Hepatocyte (in vitro differentiated cells): ENCODE results near the gene DCTN2. TPM values are rescaled to one million over a fixed set of nuclear protein-coding genes. Genes with fewer than 3 reads are reported as not detected.

ENCODE experiments used
- DNase-seq: peaks from one replicate; pipeline ENCODE4 v3.0.0-alpha.2; 2016; ENCODE audit warnings: low spot score
- H2AFZ ChIP-seq: fragments of 200-600 bp; sonication (generic); 2 replicates; pipeline ENCODE4 v1.6.0; 2016; ENCODE audit warnings: antibody characterized with exemption, mild to moderate bottlenecking
- H3K27ac ChIP-seq: fragments of 200-600 bp; sonication (generic); 2 replicates; pipeline ENCODE4 v1.5.1; 2016; ENCODE audit warnings: mild to moderate bottlenecking
- H3K27me3 ChIP-seq: fragments of 200-600 bp; sonication (generic); 2 replicates; pipeline ENCODE4 v1.6.1; 2016
- H3K36me3 ChIP-seq: fragments of 200-600 bp; sonication (generic); replicated peaks from 2 replicates; pipeline ENCODE4 v1.5.1; 2016; ENCODE audit warnings: low read depth; ENCODE audit not compliant: insufficient read depth
- H3K4me1 ChIP-seq: fragments of 200-600 bp; sonication (generic); 2 replicates; pipeline ENCODE4 v1.5.1; 2016; ENCODE audit warnings: mild to moderate bottlenecking, moderate library complexity; ENCODE audit not compliant: insufficient read depth
- H3K4me2 ChIP-seq: fragments of 200-600 bp; sonication (generic); 2 replicates; pipeline ENCODE4 v1.6.0; 2016
- H3K4me3 ChIP-seq: fragments of 200-600 bp; sonication (generic); 2 replicates; pipeline ENCODE4 v1.5.1; 2016; ENCODE audit warnings: mild to moderate bottlenecking
- H3K79me2 ChIP-seq: fragments of 200-600 bp; sonication (generic); 2 replicates; pipeline ENCODE4 v1.6.0; 2017; ENCODE audit warnings: mild to moderate bottlenecking
- H3K9me2 ChIP-seq: fragments of 200-600 bp; sonication (generic); replicated peaks from 2 replicates; pipeline ENCODE4 v1.6.0; 2017; ENCODE audit warnings: mild to moderate bottlenecking; ENCODE audit not compliant: insufficient read depth
- H3K9me3 ChIP-seq: fragments of 200-600 bp; sonication (generic); 2 replicates; pipeline ENCODE4 v1.5.1; 2016; ENCODE audit warnings: low read depth, mild to moderate bottlenecking
- H4K20me1 ChIP-seq: fragments of 200-600 bp; sonication (generic); 2 replicates; pipeline ENCODE4 v1.6.0; 2016; ENCODE audit warnings: mild to moderate bottlenecking; ENCODE audit not compliant: insufficient read depth, poor library complexity, severe bottlenecking
- CTCF ChIP-seq: fragments of 200-600 bp; sonication (generic); IDR thresholded peaks from 2 replicates; pipeline ENCODE4 v1.5.1; 2016; ENCODE audit warnings: antibody characterized with exemption, mild to moderate bottlenecking; ENCODE audit not compliant: poor library complexity
- EZH2 ChIP-seq: fragments of 200-600 bp; sonication (generic); IDR thresholded peaks from 2 replicates; pipeline ENCODE4 v1.6.1; 2016; ENCODE audit warnings: antibody characterized with exemption, mild to moderate bottlenecking, borderline replicate concordance
- EZH2phosphoT487 ChIP-seq: fragments of 200-600 bp; sonication (generic); IDR thresholded peaks from one replicate; pipeline ENCODE4 v1.6.1; 2018; ENCODE audit warnings: antibody characterized with exemption, mild to moderate bottlenecking, low read depth, moderate library complexity; ENCODE audit not compliant: unreplicated experiment, severe bottlenecking
- WGBS: methylation state at CpG from one replicate; pipeline ENCODE4 v1.1.6; 2016; ENCODE audit warnings: low lambda C conversion rate; ENCODE audit errors: missing lambda C conversion rate; 5-methylcytosine and 5-hydroxymethylcytosine counted together
- polyA plus RNA-seq: library from polyadenylated mRNA; unstranded; fragments of >200 nt; fragmentation: Nextera tagmentation; extraction: Ambion mirVana; gene quantifications from 2 replicates; pipeline ENCODE4 v1.2.1, GENCODE V29; 2016
- total RNA-seq: library from RNA; depleted of rRNA; stranded (reverse); fragments of >200 nt; gene quantifications from 2 replicates; pipeline ENCODE4 v1.2.3, GENCODE V29; 2014

DCTN2 gene
- total and polyA plus RNA-seq, 2 experiments from 2014 or later, result 110 to 124 TPM

DNA sequence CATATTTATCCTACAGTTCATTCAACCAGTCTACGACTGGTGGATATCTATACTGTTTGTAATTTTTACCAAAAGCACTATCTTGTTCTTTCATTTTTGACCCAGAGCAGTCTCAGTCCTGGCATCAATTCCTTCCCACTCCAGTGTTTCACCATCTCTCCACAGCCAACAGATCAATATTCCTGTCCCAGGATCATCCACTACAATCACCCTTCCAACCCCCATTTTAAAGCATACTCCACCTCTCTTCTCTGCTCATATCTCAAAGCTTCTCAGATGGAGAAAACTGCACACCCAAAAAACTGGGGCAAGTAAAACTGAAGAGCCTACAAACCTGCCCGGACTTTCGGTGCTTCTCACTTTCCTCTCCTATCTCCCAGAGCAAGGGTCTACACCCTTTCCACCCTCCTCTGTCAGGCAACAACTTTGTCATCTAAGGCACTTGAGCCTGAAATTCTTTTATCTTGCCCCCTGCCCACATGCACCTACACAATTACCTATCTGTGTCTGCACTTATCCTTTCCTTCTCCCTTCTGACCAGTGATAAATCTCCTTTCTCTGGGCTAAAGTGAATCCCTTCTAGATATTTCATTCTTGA is 39.9 kb upstream of the DCTN2 start:
- H2AFZ ChIP-seq, result no peak overlapping the region
- peaks cover 42% of the 10 kb centered on the region for H3K27me3 ChIP-seq
- H3K4me2 ChIP-seq, result no peak overlapping the region
- no peak overlapping the region for H3K27ac ChIP-seq
- no peak for TF ChIP-seq CTCF
- no peak for TF ChIP-seq EZH2
- TF ChIP-seq EZH2phosphoT487, result no peak
- H4K20me1 ChIP-seq, result no peaks in the 10 kb centered on the region
- H3K9me3 ChIP-seq, result no peaks in the 10 kb centered on the region
- no peaks in the 10 kb centered on the region for H3K4me1 ChIP-seq
- no peaks in the 10 kb centered on the region for H3K36me3 ChIP-seq
- H3K9me2 ChIP-seq, result no peaks in the 10 kb centered on the region
- no peak overlapping the region for H3K4me3 ChIP-seq
- WGBS, result 82% methylated on average over 3 of the region's 3 CpGs
- peaks cover 7% of the 10 kb centered on the region for H3K79me2 ChIP-seq
- no peak for DNase-seq

DNA sequence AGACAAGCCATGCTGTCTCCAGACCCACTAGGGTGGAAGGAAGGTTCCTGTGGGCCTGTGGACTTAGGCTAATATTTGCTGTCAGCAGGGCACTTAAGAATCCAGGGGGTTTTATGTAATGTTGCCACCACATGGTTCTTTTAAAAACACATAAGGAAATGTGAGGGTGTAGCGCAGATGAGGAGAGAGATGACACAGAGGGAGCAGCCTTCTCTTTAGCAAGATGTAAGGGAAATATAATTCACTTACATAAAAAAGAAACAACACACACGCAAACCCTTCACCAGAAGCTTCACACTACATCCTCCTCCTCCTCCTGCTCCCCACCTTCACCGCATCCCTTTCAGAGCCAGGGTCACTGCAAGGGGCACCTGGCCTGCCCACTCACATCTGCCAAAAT is 39.1 kb upstream of the DCTN2 start:
- Histone ChIP-seq H3K36me3 (no peaks in the 10 kb centered on the region), H3K9me3 (no peaks in the 10 kb centered on the region), H3K9me2 (no peaks in the 10 kb centered on the region), H4K20me1 (no peaks in the 10 kb centered on the region), H3K4me2 (no peak overlapping the region), H3K79me2 (peaks cover under 1% of the 10 kb centered on the region), H3K27me3 (peaks cover 42% of the 10 kb centered on the region), H3K4me1 (no peaks in the 10 kb centered on the region), H3K27ac (no peak overlapping the region), H2AFZ (no peak overlapping the region), H3K4me3 (no peak overlapping the region)
- WGBS, result 95% methylated on average over 3 of the region's 3 CpGs
- no peak for DNase-seq
- no peak for TF ChIP-seq CTCF
- no peak for TF ChIP-seq EZH2
- no peak for TF ChIP-seq EZH2phosphoT487

- TF ChIP-seq EZH2phosphoT487 (no peak), CTCF (no peak), EZH2 (no peak)
- no peak overlapping the region for H3K27ac ChIP-seq
- no peaks in the 10 kb centered on the region for H3K9me3 ChIP-seq
- H3K9me2 ChIP-seq, result no peaks in the 10 kb centered on the region
- no peak overlapping the region for H3K4me2 ChIP-seq
- 85% methylated on average over 2 of the region's 2 CpGs for WGBS
- no peak overlapping the region for H3K4me3 ChIP-seq
- no peaks in the 10 kb centered on the region for H4K20me1 ChIP-seq
- H3K79me2 ChIP-seq, result no peaks in the 10 kb centered on the region
- H3K4me1 ChIP-seq, result peaks cover 3% of the 10 kb centered on the region
- DNase-seq, result no peak
- H3K36me3 ChIP-seq, result no peaks in the 10 kb centered on the region
- no peak overlapping the region for H2AFZ ChIP-seq
- peaks cover 42% of the 10 kb centered on the region for H3K27me3 ChIP-seq
These were observed 38.2 kb upstream of the DCTN2 start for GRCh38 chr12:57585156-57585555.

DNA sequence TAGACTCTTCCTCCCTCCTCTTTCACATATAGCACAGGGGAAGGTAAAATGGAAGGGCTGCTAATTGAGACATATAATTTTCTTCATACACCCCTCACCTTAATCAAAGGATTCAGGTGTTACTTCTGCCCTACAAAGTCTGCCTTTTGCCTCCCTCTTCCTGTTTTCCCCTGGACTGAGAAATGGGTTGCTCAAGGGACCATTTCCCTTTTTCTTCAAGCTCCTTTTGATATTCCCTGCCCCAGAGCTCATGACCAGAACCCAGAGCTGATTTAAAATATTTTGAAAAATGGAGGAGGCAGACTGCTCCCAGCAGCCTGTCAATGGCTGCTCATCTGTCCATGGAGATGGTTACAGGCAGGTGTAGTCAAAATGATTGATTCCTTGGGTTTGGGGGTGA is 37.7 kb upstream of the DCTN2 start:
- H3K79me2 ChIP-seq, result no peaks in the 10 kb centered on the region
- H3K4me1 ChIP-seq, result peaks cover 6% of the 10 kb centered on the region
- H3K9me3 ChIP-seq, result no peaks in the 10 kb centered on the region
- no peak overlapping the region for H3K4me3 ChIP-seq
- no peak overlapping the region for H3K27ac ChIP-seq
- H2AFZ ChIP-seq, result no peak overlapping the region
- DNase-seq, result no peak
- H3K27me3 ChIP-seq, result peaks cover 42% of the 10 kb centered on the region
- H4K20me1 ChIP-seq, result no peaks in the 10 kb centered on the region
- H3K9me2 ChIP-seq, result no peaks in the 10 kb centered on the region
- no peak for TF ChIP-seq EZH2
- no peak for TF ChIP-seq EZH2phosphoT487
- no peak for TF ChIP-seq CTCF
- H3K4me2 ChIP-seq, result no peak overlapping the region
- H3K36me3 ChIP-seq, result no peaks in the 10 kb centered on the region
